HG03066 (cell line): Measurements from ENCODE around the gene TSC1.

Experiments
- ATAC-seq: cut with Tn5 transposase; IDR thresholded peaks from one replicate; pipeline ENCODE4 v1.9.1; 2021; ENCODE audit warnings: low read depth; ENCODE audit not compliant: unreplicated experiment

TSC1 gene

DNA sequence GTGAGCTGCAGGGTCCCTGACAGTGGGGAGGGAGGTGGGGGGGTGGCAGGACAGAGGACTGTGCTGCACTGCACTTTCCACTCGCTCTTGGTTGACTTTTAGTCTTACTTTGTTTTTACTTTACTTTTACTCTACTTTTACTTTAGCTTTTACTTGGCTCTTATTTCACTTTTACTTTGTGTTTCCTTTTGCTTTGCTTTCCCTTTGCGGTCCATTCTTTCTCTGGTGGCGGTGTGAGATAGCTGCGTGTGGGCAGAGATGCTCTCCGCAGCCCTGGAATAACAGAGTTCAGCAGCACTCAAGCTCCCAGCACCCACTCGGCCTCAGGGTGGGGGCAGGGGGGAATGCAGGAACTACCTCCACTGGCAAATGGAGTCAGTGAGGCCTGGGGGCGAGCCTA is 71.0 kb downstream of the TSC1 start:
- ATAC-seq, result no peak

- no peak for ATAC-seq
Measured at GRCh38 chr9:132869266-132869665, 75.2 kb downstream of the TSC1 start.

DNA sequence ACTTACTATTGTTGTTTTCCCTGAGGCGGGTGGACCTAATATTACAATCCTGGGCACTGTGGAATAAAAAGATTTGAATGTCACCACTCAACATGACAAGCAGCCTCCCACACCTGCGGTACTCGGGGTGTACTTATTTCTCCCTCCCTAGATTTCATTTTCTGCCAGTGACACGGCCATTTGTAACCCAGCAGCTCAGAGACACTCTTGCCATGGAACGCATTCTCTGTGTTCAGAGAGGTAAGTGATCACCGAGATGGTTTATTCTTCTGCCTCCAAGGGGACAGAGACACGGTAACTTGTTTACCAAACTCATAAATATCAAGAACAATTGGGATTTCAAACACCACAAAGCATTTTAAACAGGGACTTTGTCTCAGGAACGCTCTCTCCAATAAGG is 77.5 kb downstream of the TSC1 start:
- ATAC-seq, result no peak

DNA sequence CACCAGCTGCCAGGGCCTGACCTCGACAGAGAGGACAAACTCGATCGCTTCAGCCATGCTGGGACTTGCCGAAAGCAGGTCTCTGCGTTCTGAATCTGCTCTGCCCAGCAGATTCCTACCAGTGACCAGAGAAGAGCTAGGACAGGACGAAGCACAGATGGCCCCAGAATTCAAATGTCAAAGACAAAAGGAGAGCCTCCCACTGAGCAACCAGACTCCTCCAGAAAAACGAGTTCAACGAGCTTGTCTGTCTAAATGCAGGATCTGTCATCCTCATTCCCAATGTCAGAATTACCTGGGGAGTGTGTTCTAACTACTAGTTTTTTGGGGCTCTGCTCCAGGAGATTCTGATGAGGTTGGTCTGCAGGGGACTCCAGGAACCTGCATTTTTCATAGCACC is 79.7 kb downstream of the TSC1 start:
- no peak for ATAC-seq

- ATAC-seq, result no peak
Measured at GRCh38 chr9:132864277-132864676, 80.1 kb downstream of the TSC1 start.

DNA sequence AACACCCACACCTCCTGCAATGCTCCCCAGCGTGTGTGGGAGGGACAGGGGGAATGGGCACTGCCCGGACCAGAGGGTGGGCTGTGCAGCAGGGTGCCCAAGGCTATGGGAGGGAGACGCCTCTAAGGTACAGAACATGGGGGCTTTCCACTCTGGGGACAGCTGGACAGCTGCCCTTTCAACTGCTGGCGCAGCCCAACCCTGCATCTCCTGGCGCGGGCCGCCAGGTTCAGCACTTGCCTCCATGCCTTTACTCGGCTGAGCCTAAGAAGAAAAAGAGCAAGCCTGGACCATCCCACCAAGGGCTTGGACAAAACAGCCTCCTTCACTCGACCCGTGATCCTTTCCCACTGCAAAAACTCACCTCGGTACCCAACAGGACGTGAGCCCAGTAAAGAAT is 81.3 kb downstream of the TSC1 start:
- ATAC-seq, result no peak

GRCh38 chr9:132862533-132862932 is 81.9 kb downstream of the TSC1 start:
- no peak for ATAC-seq

DNA sequence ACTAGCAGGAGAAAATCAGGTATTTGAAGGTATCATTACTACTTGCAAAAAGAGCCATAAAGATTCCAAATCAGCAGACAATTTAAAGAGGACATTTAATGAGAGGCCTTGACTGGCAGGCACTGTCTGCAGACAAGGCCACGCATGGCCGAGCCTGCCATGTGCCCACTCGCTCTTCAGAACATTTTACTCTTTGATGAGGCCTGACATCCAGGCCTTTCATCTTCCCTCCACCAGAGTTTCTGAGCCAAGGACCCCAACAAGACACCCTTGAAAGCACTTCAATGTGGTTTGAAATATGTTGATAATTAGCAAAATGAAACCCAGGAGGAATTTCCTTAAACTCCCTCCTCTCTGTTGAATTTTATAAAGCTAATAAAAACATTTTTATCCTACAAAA is 82.8 kb downstream of the TSC1 start:
- ATAC-seq, result no peak

DNA sequence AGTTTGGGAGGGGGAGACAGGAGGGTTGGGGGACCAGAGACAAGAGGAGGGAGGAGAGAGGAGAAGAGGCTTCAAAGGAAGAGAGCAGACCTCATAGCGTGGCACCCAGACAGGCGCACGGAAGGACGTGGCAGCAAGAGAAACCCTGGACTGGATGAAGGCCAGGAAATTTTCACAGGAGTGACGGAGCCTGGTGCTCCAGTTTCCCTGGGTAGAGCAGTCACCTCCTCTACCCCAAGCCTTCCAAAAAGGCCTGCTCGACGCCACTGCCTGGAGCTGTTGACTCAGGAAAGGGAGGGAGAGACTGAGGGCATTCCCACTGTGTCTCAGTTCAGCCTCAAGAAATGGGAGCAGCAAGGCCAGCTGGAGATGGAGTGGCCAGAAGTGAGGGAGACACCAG is 85.7 kb downstream of the TSC1 start:
- ATAC-seq, result no peak

DNA sequence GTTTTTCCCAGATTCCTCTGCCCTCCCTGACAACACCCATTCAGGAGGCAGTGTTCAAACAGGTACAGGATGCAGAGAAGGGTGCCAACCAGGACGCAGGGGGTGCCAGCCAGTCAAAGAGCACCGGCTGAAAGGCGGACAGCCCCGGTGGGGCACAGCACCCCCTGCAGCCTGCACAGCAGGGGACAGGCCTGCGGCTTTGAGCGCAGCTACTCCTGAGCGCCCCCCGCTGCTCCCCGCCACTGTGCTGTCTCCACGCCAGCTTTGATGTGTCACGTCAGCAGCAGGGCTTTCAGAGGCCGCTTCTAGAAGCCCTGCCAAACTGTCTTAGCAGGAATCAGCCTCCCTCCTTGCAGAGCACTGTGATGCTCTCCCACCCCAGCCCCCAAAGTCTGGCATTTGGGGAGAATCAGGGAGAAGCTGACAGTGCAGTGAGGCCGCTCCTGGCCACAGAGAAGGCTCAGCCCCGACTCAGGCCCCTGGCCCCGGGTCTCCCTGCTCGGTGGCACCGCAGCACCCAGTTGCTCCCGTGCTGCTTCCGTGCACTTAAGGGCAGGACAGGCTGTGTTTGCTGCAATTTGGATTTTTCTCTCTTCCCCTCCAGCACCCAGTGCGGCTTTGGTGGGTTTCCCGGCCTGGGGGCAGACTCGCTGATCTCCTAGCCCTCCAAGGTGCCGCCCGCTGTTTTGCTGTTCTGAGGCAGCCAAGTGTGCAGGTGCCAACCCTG is 86.6 kb downstream of the TSC1 start:
- no peak for ATAC-seq

GRCh38 chr9:132857031-132857430 is 87.4 kb downstream of the TSC1 start:
- ATAC-seq, result no peak

DNA sequence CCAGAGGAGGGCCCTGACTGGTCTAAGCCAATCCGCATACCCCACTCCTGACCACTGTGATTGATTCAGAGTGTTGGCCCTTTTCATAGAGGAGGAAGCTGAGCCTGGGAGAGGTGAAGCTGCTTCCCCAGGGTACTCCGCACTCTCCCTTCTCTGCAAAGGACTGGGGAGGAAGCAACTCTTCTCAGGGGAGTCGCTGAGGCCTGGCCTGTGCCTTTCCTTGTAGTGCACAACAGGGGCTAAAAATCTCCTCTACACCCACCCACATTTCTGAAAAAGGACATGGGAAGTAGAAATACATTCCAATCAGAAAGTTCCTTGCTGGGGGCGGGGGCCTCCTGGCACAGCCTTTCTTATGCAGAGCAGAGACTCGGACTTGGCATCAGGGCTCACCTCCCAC is 88.5 kb downstream of the TSC1 start:
- ATAC-seq, result no peak

- no peak for ATAC-seq
Measured at GRCh38 chr9:132854832-132855231, 89.6 kb downstream of the TSC1 start.

- no peak for ATAC-seq
Measured at GRCh38 chr9:132853482-132853881, 90.9 kb downstream of the TSC1 start.

DNA sequence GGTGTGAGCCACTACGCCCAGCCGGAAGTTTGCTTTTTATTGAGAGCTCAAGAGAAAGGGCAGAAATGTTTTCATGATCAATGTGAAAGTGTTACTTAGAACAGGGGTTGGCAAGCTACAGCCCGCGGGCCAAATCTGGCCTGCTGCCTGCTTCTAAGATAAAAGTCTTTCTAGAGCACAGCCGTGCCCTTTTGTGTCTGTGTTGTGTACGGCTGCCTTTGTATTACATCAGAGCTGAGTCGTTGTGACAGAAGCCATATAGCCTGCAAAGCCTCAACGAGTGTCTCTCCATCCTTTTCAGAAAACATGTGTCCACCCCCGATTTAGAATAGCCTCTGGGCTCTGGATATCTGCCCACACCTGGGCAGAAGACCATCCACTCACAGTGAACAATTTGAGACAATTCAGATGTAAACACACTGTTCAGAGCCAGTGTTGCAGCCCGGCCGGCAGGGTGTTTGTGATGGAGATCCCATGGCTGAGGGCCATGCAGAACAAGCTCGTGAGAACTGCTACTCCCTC is 95.2 kb downstream of the TSC1 start:
- ATAC-seq, result no peak

- no peak for ATAC-seq
Measured at GRCh38 chr9:132846918-132847515, 97.4 kb downstream of the TSC1 start.

- no peak for ATAC-seq
Measured at GRCh38 chr9:132846109-132846917, 98.1 kb downstream of the TSC1 start.

DNA sequence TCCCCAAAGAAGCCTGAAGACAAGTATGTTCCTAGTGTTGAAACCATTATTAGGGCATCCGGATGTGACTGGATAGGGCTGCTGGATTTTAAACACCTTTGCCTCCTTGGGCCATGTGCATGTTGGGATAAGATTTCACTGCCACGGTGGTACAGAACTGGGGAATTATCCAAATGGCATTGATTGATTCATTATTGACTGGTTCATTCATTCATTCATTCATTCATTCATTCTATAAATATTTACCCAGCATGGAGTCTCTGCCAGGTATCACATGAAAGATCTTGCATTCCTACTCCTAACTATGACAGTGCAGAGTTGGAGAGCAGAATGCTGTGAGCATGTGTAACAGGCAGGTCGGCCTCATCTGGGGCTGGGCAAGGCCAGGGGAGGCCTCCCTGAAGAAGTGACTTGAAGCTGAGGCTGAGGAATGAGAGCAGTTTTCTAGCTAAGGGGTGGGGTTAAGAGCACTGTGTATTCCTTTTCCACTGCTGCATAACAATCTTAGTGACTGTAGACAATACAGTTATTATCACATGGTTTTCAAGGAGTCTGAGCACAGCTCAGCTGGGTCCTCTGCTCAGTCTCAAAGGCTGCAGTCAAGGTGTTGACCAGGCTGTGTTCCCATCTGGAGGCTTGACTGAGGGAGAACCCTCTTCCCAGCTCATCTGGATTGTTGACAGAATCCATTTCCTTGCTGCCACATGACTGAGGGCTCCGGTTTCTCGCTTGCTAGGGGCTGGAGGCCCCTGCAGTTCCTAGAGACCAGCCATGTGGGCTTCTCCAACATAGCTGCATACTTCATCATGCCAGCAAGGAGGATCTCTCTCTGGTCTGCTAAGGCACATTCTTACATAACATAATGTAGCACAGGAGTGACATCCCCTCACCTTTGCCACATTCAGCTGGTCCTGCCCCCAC is 102.0 kb downstream of the TSC1 start:
- ATAC-seq, result no peak
